Neural cell (in vitro differentiated cells): ENCODE data around the gene SHQ1. TPM values are rescaled to one million over a fixed set of nuclear protein-coding genes. Genes with fewer than 3 reads are reported as not detected.

Experiments
- H2AFZ ChIP-seq: fragments of 200-600, 300-800 bp; sonication (generic), shearing (Covaris generic); 2 replicates; pipeline ENCODE4 v1.6.0; 2014; ENCODE audit warnings: low read depth, mild to moderate bottlenecking, antibody characterized with exemption, low read length, moderate library complexity
- H3F3A ChIP-seq: fragments of 200-600 bp; shearing (Covaris generic); 2 replicates; pipeline ENCODE4 v1.6.1; 2016; ENCODE audit warnings: mild to moderate bottlenecking, moderate library complexity, mixed read lengths, antibody characterized with exemption, low read length; ENCODE audit not compliant: insufficient read depth, poor library complexity, severe bottlenecking
- H3K27ac ChIP-seq: fragments of 200-600, 300-800 bp; sonication (generic), shearing (Covaris generic); 2 replicates; pipeline ENCODE4 v1.5.1; 2014; ENCODE audit warnings: mild to moderate bottlenecking, low read length, moderate library complexity
- H3K27me3 ChIP-seq: fragments of 300-800, 200-600 bp; sonication (generic), shearing (Covaris generic); 2 replicates; pipeline ENCODE4 v1.6.0; 2014; ENCODE audit warnings: mild to moderate bottlenecking, low read depth, low read length, moderate library complexity; ENCODE audit not compliant: insufficient read depth
- H3K36me3 ChIP-seq: fragments of 300-800, 200-600 bp; sonication (generic), shearing (Covaris generic); 2 replicates; pipeline ENCODE4 v1.5.1; 2014; ENCODE audit warnings: mild to moderate bottlenecking, antibody characterized with exemption, low read length, moderate library complexity; ENCODE audit not compliant: insufficient read depth
- H3K4me2 ChIP-seq: fragments of 300-800, 200-600 bp; sonication (generic), shearing (Covaris generic); 2 replicates; pipeline ENCODE4 v1.6.0; 2014; ENCODE audit warnings: mild to moderate bottlenecking, low read length
- H3K4me3 ChIP-seq: fragments of 300-800, 200-600 bp; sonication (generic), shearing (Covaris generic); 2 replicates; pipeline ENCODE4 v1.5.1; 2014; ENCODE audit warnings: mild to moderate bottlenecking, low read length, moderate library complexity
- H3K79me2 ChIP-seq: fragments of 200-600 bp; shearing (Covaris generic); replicated peaks from 2 replicates; pipeline ENCODE4 v1.6.0; 2014; ENCODE audit warnings: mild to moderate bottlenecking, low read length, moderate library complexity; ENCODE audit not compliant: insufficient read depth
- H3K9ac ChIP-seq: fragments of 300-800, 200-600 bp; sonication (generic), shearing (Covaris generic); 2 replicates; pipeline ENCODE4 v1.6.1; 2016; ENCODE audit warnings: mild to moderate bottlenecking, low read length, mixed read lengths
- H3K9me2 ChIP-seq: fragments of 200-600 bp; shearing (Covaris generic); 2 replicates; pipeline ENCODE4 v1.6.1; 2016; ENCODE audit warnings: mild to moderate bottlenecking, low read length, mixed read lengths; ENCODE audit not compliant: insufficient read depth
- H3K9me3 ChIP-seq: fragments of 200-600, 300-800 bp; sonication (generic), shearing (Covaris generic); 2 replicates; pipeline ENCODE4 v1.6.1; 2016; ENCODE audit warnings: mild to moderate bottlenecking, mixed run types, low read length, moderate library complexity, mixed read lengths
- H4K20me1 ChIP-seq: fragments of 200-600 bp; shearing (Covaris generic); 2 replicates; pipeline ENCODE4 v1.6.1; 2016; ENCODE audit warnings: mild to moderate bottlenecking, mixed run types; ENCODE audit not compliant: insufficient read depth
- CTCF ChIP-seq: fragments of 450-650 bp; IDR thresholded peaks from 2 replicates; pipeline ENCODE4 v1.5.1; 2014; ENCODE audit warnings: antibody characterized with exemption, mild to moderate bottlenecking, moderate library complexity; ENCODE audit not compliant: poor library complexity, severe bottlenecking
- EP300 ChIP-seq: fragments of 450-650 bp; conservative IDR thresholded peaks from 2 replicates; pipeline ENCODE4 v1.6.1; 2014; ENCODE audit warnings: antibody characterized with exemption, mild to moderate bottlenecking, moderate library complexity; ENCODE audit not compliant: poor library complexity, severe bottlenecking
- EZH2 ChIP-seq: fragments of 200-600, 300-800 bp; shearing (Covaris generic), sonication (generic); IDR thresholded peaks from 2 replicates; pipeline ENCODE4 v1.6.1; 2014; ENCODE audit warnings: antibody characterized with exemption, low read length, borderline replicate concordance, mild to moderate bottlenecking; ENCODE audit not compliant: insufficient read depth, poor library complexity, severe bottlenecking
- MXI1 ChIP-seq: fragments of 450-650 bp; conservative IDR thresholded peaks from 2 replicates; pipeline ENCODE4 v1.6.1; 2014; ENCODE audit warnings: antibody characterized with exemption, mild to moderate bottlenecking; ENCODE audit not compliant: poor library complexity, severe bottlenecking
- POLR2AphosphoS5 ChIP-seq: IDR thresholded peaks from 2 replicates; pipeline ENCODE4 v1.6.1; 2012
- RAD21 ChIP-seq: fragments of 450-650 bp; conservative IDR thresholded peaks from 2 replicates; pipeline ENCODE4 v1.6.1; 2014; ENCODE audit warnings: antibody characterized with exemption, mild to moderate bottlenecking, moderate library complexity
- REST ChIP-seq: IDR thresholded peaks from 2 replicates; pipeline ENCODE4 v1.6.1; 2012; ENCODE audit warnings: borderline replicate concordance
- SMC3 ChIP-seq: fragments of 450-650 bp; conservative IDR thresholded peaks from 2 replicates; pipeline ENCODE4 v1.6.1; 2014; ENCODE audit warnings: antibody characterized with exemption, mild to moderate bottlenecking, moderate library complexity; ENCODE audit not compliant: poor library complexity
- TAF1 ChIP-seq: IDR thresholded peaks from 2 replicates; pipeline ENCODE4 v1.6.1; 2012; ENCODE audit warnings: low read depth
- polyA plus RNA-seq: library from polyadenylated mRNA; depleted of rRNA; stranded (reverse); fragments of >200 nt; gene quantifications from 2 replicates; pipeline ENCODE4 v1.2.3, GENCODE V29; 2014

SHQ1 gene
- polyA plus RNA-seq, 1 donor from 2014 or later: 14.3 TPM

- H3K9me3 ChIP-seq: no peaks in the 10 kb centered on the region
- no peak overlapping the region for H3K9ac ChIP-seq
- H3K27ac ChIP-seq: no peak overlapping the region
- H3F3A ChIP-seq: no peaks in the 10 kb centered on the region
- TF ChIP-seq POLR2AphosphoS5 (no peak), EZH2 (no peak), SMC3 (no peak), CTCF (no peak), REST (no peak), RAD21 (no peak), MXI1 (no peak), TAF1 (no peak), EP300 (no peak)
- no peaks in the 10 kb centered on the region for H3K36me3 ChIP-seq
- H3K79me2 ChIP-seq: no peaks in the 10 kb centered on the region
- H2AFZ ChIP-seq: no peak overlapping the region
- H3K9me2 ChIP-seq: no peaks in the 10 kb centered on the region
- no peaks in the 10 kb centered on the region for H4K20me1 ChIP-seq
- H3K4me3 ChIP-seq: no peak overlapping the region
- no peaks in the 10 kb centered on the region for H3K27me3 ChIP-seq
- no peak overlapping the region for H3K4me2 ChIP-seq
Observed at GRCh38 chr3:72722930-72723726, 125.1 kb downstream of the SHQ1 start.

GRCh38 chr3:72721683-72722381 is 126.4 kb downstream of the SHQ1 start:
- TF ChIP-seq SMC3: no peak
- no peak for TF ChIP-seq RAD21
- no peak for TF ChIP-seq POLR2AphosphoS5
- TF ChIP-seq EZH2: no peak
- TF ChIP-seq TAF1: no peak
- no peak for TF ChIP-seq REST
- no peak for TF ChIP-seq MXI1
- no peak for TF ChIP-seq EP300
- no peak for TF ChIP-seq CTCF
- Histone ChIP-seq H4K20me1 (no peaks in the 10 kb centered on the region), H3K4me3 (no peak overlapping the region), H3K27me3 (no peaks in the 10 kb centered on the region), H3K36me3 (no peaks in the 10 kb centered on the region), H3K9me2 (no peaks in the 10 kb centered on the region), H3K79me2 (no peaks in the 10 kb centered on the region), H2AFZ (no peak overlapping the region), H3K9me3 (no peaks in the 10 kb centered on the region), H3K27ac (no peak overlapping the region), H3K9ac (no peak overlapping the region), H3F3A (no peaks in the 10 kb centered on the region), H3K4me2 (no peak overlapping the region)
